ENCODE data around the gene TAGAP. TPM values are rescaled to one million over a fixed set of nuclear protein-coding genes. Genes with fewer than 3 reads are reported as not detected.

Gene TAGAP
- total and polyA plus RNA-seq, 2 experiments from 2014 or later: not detected

DNA sequence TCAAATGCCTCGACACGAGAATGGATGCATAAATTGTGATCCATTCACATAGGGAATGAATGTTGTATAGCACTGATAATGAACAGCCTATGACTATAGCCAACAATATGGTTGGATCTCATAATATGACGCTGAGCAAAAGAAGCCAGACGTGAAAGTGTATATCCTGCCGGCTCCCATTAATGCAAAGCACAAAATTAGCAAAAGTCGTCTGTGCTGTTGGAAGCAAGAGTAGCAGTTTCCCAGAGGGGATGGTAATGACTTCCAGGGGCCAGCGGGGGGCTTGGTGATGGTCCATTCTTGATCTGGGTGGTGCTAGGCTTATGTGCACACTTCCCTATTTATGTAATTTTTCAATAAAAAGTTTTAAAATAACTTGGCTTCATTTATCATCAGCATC lies 1.0 kb upstream of the TAGAP start:
- Histone ChIP-seq H3K9me3 (ENCODE audit: low read depth) (no peaks in the 10 kb centered on the region), H3K27ac (no peak overlapping the region), H3K4me3 (no peak overlapping the region), H4K20me1 (ENCODE audit: insufficient read depth) (no peaks in the 10 kb centered on the region), H3K27me3 (replicated peaks; ENCODE audit: insufficient read depth) (peaks cover 60% of the 10 kb centered on the region), H3K4me1 (ENCODE audit: insufficient read depth) (no peaks in the 10 kb centered on the region), H3K36me3 (ENCODE audit: low read depth) (no peaks in the 10 kb centered on the region), H2AFZ (no peak overlapping the region), H3K79me2 (ENCODE audit: insufficient read depth) (no peaks in the 10 kb centered on the region), H3K4me2 (ENCODE audit: unreplicated experiment) (no peak overlapping the region), H3F3A (ENCODE audit: insufficient read depth) (no peaks in the 10 kb centered on the region), H3K9ac (no peak overlapping the region), H3K9me2 (ENCODE audit: insufficient read depth) (no peaks in the 10 kb centered on the region)
- no peak for DNase-seq
- in situ Hi-C loops (cut with MboI): no loop called here
- WGBS, 2 experiments (ENCODE audit: low coverage in 1 of 2, low lambda C conversion rate in 2 of 2, missing lambda C conversion rate in 2 of 2): 54 to 57% methylated on average over 7 of the region's 7 CpGs
- TF ChIP-seq EZH2phosphoT487 (IDR thresholded peaks at IDR 0.05; ENCODE audit: insufficient read depth, low read depth) (no peak), EZH2 (IDR thresholded peaks at IDR 0.05; ENCODE audit: insufficient read depth, poor library complexity, severe bottlenecking) (no peak)

DNA sequence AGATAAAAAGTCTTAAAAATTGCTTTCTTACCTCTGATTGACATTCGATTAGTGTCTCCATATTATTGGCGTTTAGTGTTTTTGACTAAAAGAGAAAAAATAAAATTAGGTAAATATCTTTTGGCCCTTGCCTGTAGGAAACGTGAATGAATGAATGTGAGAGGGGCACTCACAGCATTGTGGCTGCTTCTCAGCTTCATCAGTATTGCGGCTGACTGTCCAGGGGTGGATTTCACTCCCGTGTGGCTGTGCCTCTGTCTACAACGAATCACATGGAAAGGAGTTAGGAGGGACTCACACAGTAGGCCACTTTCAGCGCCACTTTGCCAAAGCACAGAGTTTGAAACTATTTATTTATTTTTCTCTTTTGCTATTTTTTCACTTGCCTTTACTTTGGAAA lies 844 bp downstream of the TAGAP start:
- no peaks in the 10 kb centered on the region for H3K36me3 ChIP-seq (ENCODE audit: low read depth)

DNA sequence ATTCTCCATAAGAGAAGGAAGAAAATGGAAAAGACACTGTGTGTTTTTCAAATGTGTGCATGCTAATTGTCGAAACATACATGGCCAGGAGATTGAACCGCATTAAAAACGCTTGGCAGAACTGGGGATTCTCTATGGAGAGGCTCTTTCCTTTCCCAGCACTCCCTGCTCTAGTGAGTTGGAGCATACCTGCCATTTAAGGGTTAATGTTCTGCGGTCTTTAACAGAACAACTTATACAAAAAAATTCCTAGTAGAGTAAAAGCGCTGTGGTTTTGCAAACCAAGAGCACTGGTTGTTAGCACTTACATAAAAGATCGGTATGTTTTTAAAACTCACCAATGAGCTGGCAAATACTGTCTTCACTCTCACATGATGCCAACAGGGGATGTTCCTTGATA lies 1.5 kb downstream of the TAGAP start:
- Histone ChIP-seq H3K79me2 (ENCODE audit: insufficient read depth) (no peaks in the 10 kb centered on the region), H3K36me3 (ENCODE audit: low read depth) (no peaks in the 10 kb centered on the region), H3K9me3 (ENCODE audit: low read depth) (no peaks in the 10 kb centered on the region), H3K4me2 (ENCODE audit: unreplicated experiment) (no peak overlapping the region), H3K4me3 (no peak overlapping the region), H4K20me1 (ENCODE audit: insufficient read depth) (no peaks in the 10 kb centered on the region), H3F3A (ENCODE audit: insufficient read depth) (peaks cover 12% of the 10 kb centered on the region; the same call in 1 of the 2 replicates), H3K27ac (no peak overlapping the region), H3K27me3 (replicated peaks; ENCODE audit: insufficient read depth) (peaks cover 43% of the 10 kb centered on the region), H3K9ac (no peak overlapping the region), H3K4me1 (ENCODE audit: insufficient read depth) (peaks cover 18% of the 10 kb centered on the region), H3K9me2 (ENCODE audit: insufficient read depth) (no peaks in the 10 kb centered on the region), H2AFZ (no peak overlapping the region)
- no peak for TF ChIP-seq EZH2 (IDR thresholded peaks at IDR 0.05; ENCODE audit: insufficient read depth, poor library complexity, severe bottlenecking)
- no peak for TF ChIP-seq EZH2phosphoT487 (IDR thresholded peaks at IDR 0.05; ENCODE audit: insufficient read depth, low read depth)
- in situ Hi-C loops (cut with MboI): no loop called here
- no peak for DNase-seq
- WGBS, 2 experiments (ENCODE audit: low coverage in 1 of 2, low lambda C conversion rate in 2 of 2, missing lambda C conversion rate in 2 of 2): 62 to 65% methylated on average over 6 of the region's 6 CpGs

More for the DNA sequence above, 844 bp downstream of the TAGAP start:
- H3K4me3 ChIP-seq: no peak overlapping the region
- H3K27me3 ChIP-seq (replicated peaks; ENCODE audit: insufficient read depth): peaks cover 50% of the 10 kb centered on the region
- no peaks in the 10 kb centered on the region for H3K9me2 ChIP-seq (ENCODE audit: insufficient read depth)
- no peak overlapping the region for H3K27ac ChIP-seq
- no peak overlapping the region for H2AFZ ChIP-seq
- TF ChIP-seq EZH2 (IDR thresholded peaks at IDR 0.05; ENCODE audit: insufficient read depth, poor library complexity, severe bottlenecking) (no peak), EZH2phosphoT487 (IDR thresholded peaks at IDR 0.05; ENCODE audit: insufficient read depth, low read depth) (no peak)
- no peaks in the 10 kb centered on the region for H3K79me2 ChIP-seq (ENCODE audit: insufficient read depth)
- no peaks in the 10 kb centered on the region for H4K20me1 ChIP-seq (ENCODE audit: insufficient read depth)
- no peak overlapping the region for H3K4me2 ChIP-seq (ENCODE audit: unreplicated experiment)
- peaks cover 10% of the 10 kb centered on the region; the same call in 1 of the 2 replicates for H3F3A ChIP-seq (ENCODE audit: insufficient read depth)
- H3K9ac ChIP-seq: no peak overlapping the region
- in situ Hi-C loops (cut with MboI): no loop called here
- no peak for DNase-seq
- no peaks in the 10 kb centered on the region for H3K9me3 ChIP-seq (ENCODE audit: low read depth)
- H3K4me1 ChIP-seq (ENCODE audit: insufficient read depth): peaks cover 11% of the 10 kb centered on the region
- 39 to 43% methylated on average over 7 of the region's 7 CpGs for WGBS, 2 experiments (ENCODE audit: low coverage in 1 of 2, low lambda C conversion rate in 2 of 2, missing lambda C conversion rate in 2 of 2)

DNA sequence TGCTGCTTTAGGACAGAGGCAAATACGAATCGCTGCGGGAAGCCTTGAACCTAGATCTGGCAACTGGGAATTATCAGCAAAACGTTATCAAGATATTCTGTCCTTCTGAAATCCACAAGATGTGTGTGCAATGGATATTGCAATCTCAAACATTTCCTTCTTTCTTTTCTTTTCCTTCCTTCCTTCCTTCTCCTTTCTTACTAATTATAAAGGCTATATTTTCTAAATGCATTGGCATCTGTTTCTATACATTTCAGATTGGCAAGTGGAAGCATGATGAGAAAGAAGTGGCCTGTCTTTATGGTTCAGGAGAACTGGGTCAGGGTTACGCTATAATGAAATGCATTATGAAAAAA lies 2.0 kb downstream of the TAGAP start:
- Histone ChIP-seq H3K9me3 (ENCODE audit: low read depth) (no peaks in the 10 kb centered on the region), H4K20me1 (ENCODE audit: insufficient read depth) (no peaks in the 10 kb centered on the region), H3K4me2 (ENCODE audit: unreplicated experiment) (no peak overlapping the region), H3K9ac (no peak overlapping the region), H3K79me2 (ENCODE audit: insufficient read depth) (no peaks in the 10 kb centered on the region), H3K36me3 (ENCODE audit: low read depth) (no peaks in the 10 kb centered on the region), H3K4me3 (no peak overlapping the region), H3K9me2 (ENCODE audit: insufficient read depth) (no peaks in the 10 kb centered on the region), H3K27me3 (replicated peaks; ENCODE audit: insufficient read depth) (peaks cover 38% of the 10 kb centered on the region), H3F3A (ENCODE audit: insufficient read depth) (peaks cover 12% of the 10 kb centered on the region; the same call in 1 of the 2 replicates), H3K4me1 (ENCODE audit: insufficient read depth) (peaks cover 21% of the 10 kb centered on the region), H2AFZ (no peak overlapping the region), H3K27ac (no peak overlapping the region)
- no peak for DNase-seq
- 20% methylated on average over 5 of the region's 5 CpGs for WGBS, 2 experiments (ENCODE audit: low coverage in 1 of 2, low lambda C conversion rate in 2 of 2, missing lambda C conversion rate in 2 of 2)
- in situ Hi-C loops (cut with MboI): no loop called here
- TF ChIP-seq EZH2phosphoT487 (IDR thresholded peaks at IDR 0.05; ENCODE audit: insufficient read depth, low read depth): no peak
- TF ChIP-seq EZH2 (IDR thresholded peaks at IDR 0.05; ENCODE audit: insufficient read depth, poor library complexity, severe bottlenecking): no peak

Data from GM23248 (cell line).